ENCODE data around the gene ADARB2.

Gene ADARB2

DNA sequence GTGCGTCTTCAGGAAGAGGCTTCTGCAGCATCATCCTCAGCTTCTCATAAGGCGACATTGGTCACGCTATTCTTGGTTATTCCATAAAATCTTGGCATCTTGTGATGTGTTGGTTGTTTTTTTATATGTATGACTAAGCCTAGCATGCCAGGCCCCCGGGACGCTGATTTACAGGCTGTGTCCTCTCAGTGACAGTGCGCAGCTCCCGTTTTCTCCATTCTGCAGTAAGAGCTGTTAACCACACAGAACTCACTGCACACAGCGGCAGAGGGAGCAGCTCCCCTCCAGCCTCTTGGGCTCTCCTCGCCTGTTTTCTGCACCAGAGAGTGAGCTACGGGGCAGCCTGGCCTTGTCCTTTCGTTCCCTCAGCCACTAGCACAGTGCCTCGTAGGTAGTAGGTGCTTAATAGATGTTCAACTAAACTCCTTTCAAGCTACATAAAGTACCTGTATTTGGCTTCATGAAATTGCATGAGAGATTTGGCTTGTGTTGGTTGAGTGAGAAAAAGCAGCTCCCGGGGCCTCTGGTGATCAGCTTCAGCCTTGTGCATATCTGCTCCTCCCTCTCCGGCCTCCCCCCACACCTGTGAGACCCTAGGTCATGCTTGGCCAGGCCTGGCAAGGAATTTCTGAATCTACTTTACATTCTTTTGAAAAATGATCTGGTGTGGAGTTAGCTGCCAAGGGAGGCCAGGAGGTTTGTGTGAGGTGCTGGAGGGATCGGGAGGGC lies 564.9 kb downstream of the ADARB2 start:
- Histone ChIP-seq H3K9me3 (ENCODE audit: control insufficient read depth, insufficient read depth, low read length) (no peaks in the 10 kb centered on the region), H3K4me1 (ENCODE audit: control insufficient read depth, low read length) (no peaks in the 10 kb centered on the region), H3K27ac (ENCODE audit: low read depth, low read length) (no peak overlapping the region), H3K4me2 (ENCODE audit: low read length) (no peak overlapping the region), H3K36me3 (ENCODE audit: control insufficient read depth, low read length) (no peaks in the 10 kb centered on the region), H3F3A (ENCODE audit: control insufficient read depth, insufficient read depth) (no peaks in the 10 kb centered on the region), H3K27me3 (ENCODE audit: control insufficient read depth, low read length) (no peaks in the 10 kb centered on the region), H4K20me1 (ENCODE audit: control insufficient read depth, insufficient read depth, low read depth, low read length) (no peaks in the 10 kb centered on the region), H3K4me3 (ENCODE audit: low read length) (no peak overlapping the region), H3K79me2 (ENCODE audit: control insufficient read depth, low read length) (no peaks in the 10 kb centered on the region), H3K9me2 (replicated peaks; ENCODE audit: control insufficient read depth, low read length) (no peaks in the 10 kb centered on the region)
- TF ChIP-seq EZH2phosphoT487 (IDR thresholded peaks at IDR 0.05; ENCODE audit: borderline replicate concordance, low read length) (no peak), CTCF (IDR thresholded peaks at IDR 0.05; ENCODE audit: low read depth, low read length, poor library complexity, severe bottlenecking) (no peak)

DNA sequence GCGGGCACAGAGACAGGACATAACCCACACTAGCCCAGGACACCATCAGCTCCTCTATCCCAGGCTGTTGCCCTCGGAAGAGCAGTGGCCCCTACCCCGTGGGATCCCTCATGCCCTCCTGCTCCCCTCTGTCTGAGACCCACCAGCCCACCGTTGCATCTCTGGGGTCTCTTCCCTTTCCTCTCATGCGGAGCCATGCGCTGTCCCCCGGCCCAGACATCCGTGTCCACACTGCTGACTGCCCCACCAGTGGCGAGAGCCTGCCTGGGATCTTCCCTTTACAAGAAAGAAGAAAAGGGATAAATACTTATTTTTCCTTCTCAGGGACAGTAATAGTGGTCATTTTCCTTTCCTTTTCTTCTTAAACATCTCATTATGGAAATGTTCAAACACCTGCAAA lies 565.7 kb downstream of the ADARB2 start:
- no peak overlapping the region for H3K27ac ChIP-seq (ENCODE audit: low read depth, low read length)
- H3K4me1 ChIP-seq (ENCODE audit: control insufficient read depth, low read length) = no peaks in the 10 kb centered on the region
- no peaks in the 10 kb centered on the region for H3F3A ChIP-seq (ENCODE audit: control insufficient read depth, insufficient read depth)
- H3K4me2 ChIP-seq (ENCODE audit: low read length) = no peak overlapping the region
- no peaks in the 10 kb centered on the region for H3K36me3 ChIP-seq (ENCODE audit: control insufficient read depth, low read length)
- no peaks in the 10 kb centered on the region for H4K20me1 ChIP-seq (ENCODE audit: control insufficient read depth, insufficient read depth, low read depth, low read length)
- no peaks in the 10 kb centered on the region for H3K27me3 ChIP-seq (ENCODE audit: control insufficient read depth, low read length)
- TF ChIP-seq CTCF (IDR thresholded peaks at IDR 0.05; ENCODE audit: low read depth, low read length, poor library complexity, severe bottlenecking) = no peak
- TF ChIP-seq EZH2phosphoT487 (IDR thresholded peaks at IDR 0.05; ENCODE audit: borderline replicate concordance, low read length) = no peak
- H3K9me3 ChIP-seq (ENCODE audit: control insufficient read depth, insufficient read depth, low read length) = no peaks in the 10 kb centered on the region
- H3K79me2 ChIP-seq (ENCODE audit: control insufficient read depth, low read length) = no peaks in the 10 kb centered on the region
- H3K4me3 ChIP-seq (ENCODE audit: low read length) = no peak overlapping the region
- H3K9me2 ChIP-seq (replicated peaks; ENCODE audit: control insufficient read depth, low read length) = no peaks in the 10 kb centered on the region

- Histone ChIP-seq H3F3A (ENCODE audit: control insufficient read depth, insufficient read depth) (no peaks in the 10 kb centered on the region), H4K20me1 (ENCODE audit: control insufficient read depth, insufficient read depth, low read depth, low read length) (no peaks in the 10 kb centered on the region), H3K9me2 (replicated peaks; ENCODE audit: control insufficient read depth, low read length) (no peaks in the 10 kb centered on the region), H3K4me3 (ENCODE audit: low read length) (no peak overlapping the region), H3K27ac (ENCODE audit: low read depth, low read length) (no peak overlapping the region), H3K4me2 (ENCODE audit: low read length) (no peak overlapping the region), H3K27me3 (ENCODE audit: control insufficient read depth, low read length) (no peaks in the 10 kb centered on the region), H3K36me3 (ENCODE audit: control insufficient read depth, low read length) (no peaks in the 10 kb centered on the region), H3K4me1 (ENCODE audit: control insufficient read depth, low read length) (no peaks in the 10 kb centered on the region), H3K9me3 (ENCODE audit: control insufficient read depth, insufficient read depth, low read length) (no peaks in the 10 kb centered on the region), H3K79me2 (ENCODE audit: control insufficient read depth, low read length) (no peaks in the 10 kb centered on the region)
- TF ChIP-seq CTCF (IDR thresholded peaks at IDR 0.05; ENCODE audit: low read depth, low read length, poor library complexity, severe bottlenecking) = no peak
- TF ChIP-seq EZH2phosphoT487 (IDR thresholded peaks at IDR 0.05; ENCODE audit: borderline replicate concordance, low read length) = no peak
These were observed 566.1 kb downstream of the ADARB2 start for GRCh38 chr10:1171182-1171581.

Measured in DOHH2 (cell line).